GM19455 (cell line): ENCODE results near the gene SERPINA3.

ENCODE experiments used
- ATAC-seq: cut with Tn5 transposase; IDR thresholded peaks from one replicate; pipeline ENCODE4 v1.9.1; 2021; ENCODE audit not compliant: unreplicated experiment

SERPINA3 gene

DNA sequence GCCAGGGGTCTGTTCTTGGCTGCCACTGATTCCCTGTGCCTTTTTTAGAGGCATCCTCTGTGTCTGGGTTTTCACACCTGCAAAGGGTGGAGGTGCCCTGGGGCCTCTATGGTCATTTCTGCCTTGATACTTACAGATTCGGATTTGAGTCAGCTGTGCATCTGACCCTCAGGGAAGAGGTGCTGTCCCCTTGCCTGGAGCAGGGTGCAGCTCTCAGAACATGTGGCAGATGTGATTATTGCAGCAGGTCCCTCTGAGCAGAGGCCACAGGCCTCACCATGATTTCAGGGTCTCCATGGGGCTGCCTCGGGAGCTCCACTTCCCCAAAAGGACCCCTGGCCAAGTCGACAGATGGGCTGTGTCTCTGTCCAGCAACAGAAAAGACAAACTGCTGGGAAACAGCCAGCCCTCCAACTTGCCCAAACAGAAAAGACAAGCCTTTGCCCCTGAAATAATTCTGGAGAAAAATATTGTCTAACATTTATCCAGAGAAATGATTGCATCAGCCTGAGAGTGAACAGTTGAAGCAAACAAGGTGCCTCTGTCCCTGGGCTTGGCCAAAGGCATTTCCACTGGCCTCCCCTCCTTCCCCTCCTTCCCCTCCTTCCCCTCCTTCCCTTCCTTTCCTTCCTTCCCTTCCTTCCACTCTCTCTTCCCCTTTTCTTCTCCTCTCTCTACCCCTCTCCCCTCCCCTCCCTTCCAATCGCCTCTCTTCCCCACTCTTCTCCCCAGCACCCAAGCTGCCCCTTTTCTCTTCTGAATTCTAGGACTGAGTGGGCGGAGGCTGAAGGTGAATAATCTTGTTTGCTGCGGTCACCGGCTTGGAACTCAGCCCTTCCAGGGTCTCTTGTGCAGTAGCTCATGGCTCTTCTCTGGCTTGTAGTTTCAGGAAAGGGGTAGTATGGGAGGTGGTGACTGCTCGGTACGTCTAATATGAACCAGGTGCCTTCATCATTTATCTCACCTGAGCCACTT is 676 bp downstream of the SERPINA3 start:
- ATAC-seq: no peak

DNA sequence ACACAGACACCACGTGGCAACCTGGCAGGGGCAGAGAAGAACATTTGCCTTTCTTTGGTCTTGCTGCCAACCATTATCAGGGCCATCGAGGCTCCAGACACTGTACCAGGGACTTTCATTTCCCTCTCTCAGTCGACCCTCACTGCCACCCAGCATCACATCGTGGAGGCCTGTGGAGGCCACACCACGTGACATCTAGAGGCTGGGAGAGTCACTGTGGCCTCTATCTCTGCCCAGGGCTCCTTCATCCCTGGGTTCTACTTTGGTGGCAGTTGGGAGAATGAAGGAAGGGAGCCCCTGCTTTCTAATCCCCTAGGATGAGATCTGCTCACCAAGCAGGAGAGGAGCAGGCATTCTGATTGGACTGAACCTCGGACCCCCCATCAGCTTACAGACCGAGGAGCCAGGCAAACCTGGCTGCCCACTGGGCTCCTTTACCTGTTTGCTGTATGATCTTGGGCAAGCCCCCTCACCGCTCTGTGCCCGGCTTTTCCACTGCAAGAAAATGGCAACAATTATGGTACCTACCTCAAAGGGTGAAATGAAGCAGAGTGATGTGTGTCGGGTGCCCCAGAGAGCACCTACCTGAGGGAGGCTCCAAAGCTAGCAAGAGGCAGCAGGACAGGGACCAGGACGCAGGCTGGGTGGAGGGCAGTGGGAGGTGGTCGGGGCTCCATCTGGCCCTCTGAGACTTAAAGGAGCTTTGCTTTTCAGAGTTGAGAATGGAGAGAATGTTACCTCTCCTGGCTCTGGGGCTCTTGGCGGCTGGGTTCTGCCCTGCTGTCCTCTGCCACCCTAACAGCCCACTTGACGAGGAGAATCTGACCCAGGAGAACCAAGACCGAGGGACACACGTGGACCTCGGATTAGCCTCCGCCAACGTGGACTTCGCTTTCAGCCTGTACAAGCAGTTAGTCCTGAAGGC is 1.8 kb downstream of the SERPINA3 start:
- ATAC-seq: no peak

DNA sequence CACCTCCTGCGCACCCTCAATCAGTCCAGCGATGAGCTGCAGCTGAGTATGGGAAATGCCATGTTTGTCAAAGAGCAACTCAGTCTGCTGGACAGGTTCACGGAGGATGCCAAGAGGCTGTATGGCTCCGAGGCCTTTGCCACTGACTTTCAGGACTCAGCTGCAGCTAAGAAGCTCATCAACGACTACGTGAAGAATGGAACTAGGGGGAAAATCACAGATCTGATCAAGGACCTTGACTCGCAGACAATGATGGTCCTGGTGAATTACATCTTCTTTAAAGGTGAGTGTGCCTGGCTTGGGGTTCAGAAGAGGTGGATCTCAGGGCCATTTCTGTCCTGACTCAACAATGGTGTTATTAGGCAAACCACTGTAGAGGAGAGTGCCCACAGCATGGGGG is 2.6 kb downstream of the SERPINA3 start:
- no peak for ATAC-seq

DNA sequence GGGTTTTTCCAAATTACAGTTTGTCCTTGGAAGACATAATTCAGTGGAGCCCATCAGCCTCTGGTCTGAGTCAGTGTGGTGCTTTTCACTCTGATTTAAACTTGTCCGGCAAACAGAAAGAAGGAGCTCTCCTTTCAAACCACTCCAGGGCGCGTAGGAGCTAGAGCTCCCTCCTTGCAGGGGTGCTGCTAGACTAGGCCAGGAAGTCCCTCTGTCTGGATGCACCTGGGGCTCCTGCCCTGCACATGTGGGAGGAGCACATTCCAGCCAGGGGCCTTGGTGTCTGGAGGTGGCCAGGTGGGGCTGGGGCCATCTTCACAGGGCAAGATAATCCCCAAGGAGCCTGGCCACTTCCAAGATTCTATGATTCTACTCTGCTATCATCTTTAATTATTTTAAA is 3.1 kb downstream of the SERPINA3 start:
- ATAC-seq: no peak

DNA sequence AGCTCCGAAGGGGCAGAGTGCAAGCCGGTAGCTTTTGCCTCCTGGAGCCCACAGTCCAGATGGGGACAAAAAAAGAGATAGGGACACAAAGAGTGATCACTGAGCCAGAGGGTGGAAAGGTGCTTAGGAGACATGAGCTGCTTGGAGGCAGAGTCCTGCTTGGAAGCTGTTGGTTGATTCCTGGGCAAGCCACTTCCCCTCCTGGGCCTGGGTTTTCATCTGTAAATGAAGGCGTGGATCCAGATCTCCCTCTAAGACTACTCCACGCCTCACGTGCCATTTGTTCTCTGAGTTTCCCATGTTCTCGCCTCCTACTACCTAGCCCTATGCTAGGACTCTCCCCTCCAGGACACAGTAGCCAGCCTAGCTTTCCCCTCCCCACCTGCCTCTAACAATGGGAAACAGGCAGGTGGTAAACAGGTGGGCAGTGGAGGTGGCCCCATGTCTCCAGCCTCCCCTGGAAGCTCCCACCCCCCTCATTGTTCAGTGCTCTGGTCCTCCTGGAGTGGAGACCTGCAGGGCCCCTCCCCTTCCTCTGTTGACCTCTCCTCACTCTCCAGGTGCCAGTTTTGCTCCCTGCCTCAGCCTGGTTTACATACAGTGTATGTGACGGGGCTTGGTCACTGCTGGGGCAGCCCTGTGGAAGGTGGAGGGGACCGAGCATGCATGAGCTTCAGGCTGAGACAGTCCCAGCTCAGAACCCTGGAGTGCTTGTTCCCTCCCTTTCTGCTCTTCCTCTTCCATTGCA is 3.8 kb downstream of the SERPINA3 start:
- no peak for ATAC-seq

DNA sequence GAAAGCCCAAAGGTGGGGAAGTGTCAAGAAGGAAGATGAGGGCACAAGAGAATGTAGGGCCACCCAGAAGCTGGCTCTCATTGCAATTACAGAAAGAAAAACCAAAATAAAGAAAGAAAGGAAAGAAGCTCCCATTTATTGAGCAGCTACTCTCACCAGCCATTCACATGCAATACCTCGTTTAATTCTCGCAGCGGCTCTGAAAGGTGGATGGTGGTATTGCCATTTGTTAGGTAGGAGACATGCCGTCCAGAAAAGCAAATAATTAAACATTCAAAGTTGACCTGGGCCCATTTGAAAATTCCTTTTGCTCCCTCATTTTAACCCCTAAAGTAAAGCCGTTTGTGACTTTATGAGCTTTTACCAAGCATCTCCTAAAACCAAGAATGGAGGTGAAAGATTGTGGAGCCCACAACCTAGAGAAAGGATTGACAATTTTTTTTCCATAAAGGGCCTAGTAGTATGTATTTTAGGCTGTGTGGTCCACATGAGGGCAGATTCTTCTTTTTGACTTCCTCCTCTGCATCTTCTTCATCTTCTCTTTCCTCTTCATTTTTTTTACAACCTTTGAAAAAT is 5.3 kb downstream of the SERPINA3 start:
- ATAC-seq: no peak

DNA sequence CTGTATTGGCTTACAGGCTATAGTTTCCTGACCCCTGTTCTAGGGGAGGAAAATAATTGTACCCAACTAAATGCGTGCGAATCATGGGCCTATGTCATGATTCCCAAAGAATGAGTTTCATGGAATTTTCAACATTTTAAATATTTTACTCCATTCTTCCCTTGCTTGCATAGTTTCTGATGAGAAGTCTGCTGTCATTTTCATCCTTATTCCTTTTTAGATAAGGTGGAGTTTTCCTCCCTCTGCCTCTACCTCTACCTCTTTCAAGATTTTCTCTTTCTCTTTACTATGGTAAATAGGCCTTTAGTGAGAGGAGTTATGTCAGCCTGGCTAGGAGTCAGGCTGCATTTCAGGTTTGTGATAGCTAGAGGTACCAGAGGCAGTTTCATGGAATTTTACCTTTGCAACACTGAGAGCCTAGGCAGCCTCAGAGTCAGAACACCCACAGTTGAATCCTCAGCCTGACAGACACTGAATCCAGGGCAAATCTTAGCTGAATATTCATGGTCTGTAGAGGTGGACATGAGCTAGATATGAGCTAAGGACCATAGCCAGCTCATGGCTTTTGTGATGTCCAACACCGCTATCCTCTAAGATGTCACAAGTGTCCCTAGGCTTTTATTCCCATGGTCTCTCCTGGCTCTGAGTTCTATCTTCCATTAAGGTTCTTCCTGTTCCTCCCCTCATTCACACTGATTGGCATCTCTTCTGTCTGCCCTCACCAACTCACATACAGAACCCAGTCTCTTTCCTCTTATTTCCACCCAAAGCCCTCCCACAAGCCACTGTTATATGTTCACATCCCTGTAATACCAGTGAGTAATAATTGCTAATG is 6.0 kb downstream of the SERPINA3 start:
- ATAC-seq: no peak

DNA sequence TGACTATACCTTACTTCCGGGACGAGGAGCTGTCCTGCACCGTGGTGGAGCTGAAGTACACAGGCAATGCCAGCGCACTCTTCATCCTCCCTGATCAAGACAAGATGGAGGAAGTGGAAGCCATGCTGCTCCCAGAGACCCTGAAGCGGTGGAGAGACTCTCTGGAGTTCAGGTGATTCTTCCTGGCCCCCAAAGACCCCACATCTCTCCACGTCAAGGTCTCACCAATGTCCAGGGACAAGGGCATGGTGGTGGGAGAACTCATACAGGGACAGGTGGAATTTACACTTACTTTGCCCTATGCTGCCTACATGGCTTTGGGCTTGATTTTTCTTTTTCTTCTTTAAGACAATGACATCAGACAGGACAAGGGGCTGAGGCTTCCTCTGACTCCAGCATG is 7.1 kb downstream of the SERPINA3 start:
- no peak for ATAC-seq

DNA sequence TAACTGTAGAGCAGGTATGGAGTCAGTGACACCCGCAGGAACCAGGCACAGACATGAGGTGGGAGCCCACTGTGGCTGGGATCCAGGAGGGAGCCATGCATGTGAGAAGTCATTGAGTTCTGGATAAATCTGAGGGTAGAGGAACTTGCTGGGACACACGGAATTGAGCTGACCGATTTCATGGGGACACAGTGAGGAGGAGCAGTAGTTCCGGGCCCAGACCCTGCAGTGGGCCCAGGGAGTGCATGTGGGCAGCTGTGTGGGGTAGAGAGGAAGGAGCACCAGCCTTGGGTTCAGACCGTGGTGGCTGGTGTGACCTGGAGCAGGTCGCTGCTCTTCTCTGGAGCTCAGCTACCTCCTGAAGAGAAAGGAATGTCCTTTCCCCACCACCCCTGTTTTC is 8.4 kb downstream of the SERPINA3 start:
- no peak for ATAC-seq

DNA sequence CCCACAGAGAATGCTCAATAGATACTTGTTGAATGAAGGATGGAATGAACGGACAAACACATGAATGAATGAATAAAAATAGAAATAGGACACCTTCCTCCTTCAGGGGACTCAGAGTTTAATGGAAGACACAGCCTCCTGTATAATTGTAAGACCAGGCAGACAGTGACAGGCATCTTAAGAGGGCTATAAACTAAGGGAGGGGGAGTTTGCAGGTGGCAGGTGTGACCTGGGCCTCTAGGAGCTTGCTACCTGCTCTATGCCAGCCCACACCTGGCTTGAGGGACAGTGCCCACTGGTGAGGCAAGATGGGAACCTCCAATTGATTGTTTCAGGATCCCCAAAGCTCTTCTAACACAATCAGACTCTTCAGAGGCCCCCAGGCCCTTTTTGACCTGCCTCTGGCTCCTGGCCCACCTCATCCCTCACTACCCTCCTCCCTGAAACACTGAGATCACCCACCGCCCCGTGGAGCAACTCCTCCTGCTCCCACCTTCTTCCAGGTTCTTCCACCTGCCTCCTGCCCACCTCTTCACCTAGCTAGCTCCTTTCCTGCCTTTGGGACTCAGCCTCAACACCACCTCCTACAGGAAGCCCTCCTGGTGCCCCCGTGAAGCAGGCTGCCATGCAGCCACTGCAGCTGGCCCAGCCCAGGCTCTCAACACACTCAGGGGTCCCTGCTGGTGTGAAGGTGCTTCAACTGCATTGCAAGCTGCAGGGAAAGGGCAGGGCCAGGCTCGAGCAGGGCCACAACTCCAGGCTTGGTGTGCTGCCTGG is 9.4 kb downstream of the SERPINA3 start:
- no peak for ATAC-seq

DNA sequence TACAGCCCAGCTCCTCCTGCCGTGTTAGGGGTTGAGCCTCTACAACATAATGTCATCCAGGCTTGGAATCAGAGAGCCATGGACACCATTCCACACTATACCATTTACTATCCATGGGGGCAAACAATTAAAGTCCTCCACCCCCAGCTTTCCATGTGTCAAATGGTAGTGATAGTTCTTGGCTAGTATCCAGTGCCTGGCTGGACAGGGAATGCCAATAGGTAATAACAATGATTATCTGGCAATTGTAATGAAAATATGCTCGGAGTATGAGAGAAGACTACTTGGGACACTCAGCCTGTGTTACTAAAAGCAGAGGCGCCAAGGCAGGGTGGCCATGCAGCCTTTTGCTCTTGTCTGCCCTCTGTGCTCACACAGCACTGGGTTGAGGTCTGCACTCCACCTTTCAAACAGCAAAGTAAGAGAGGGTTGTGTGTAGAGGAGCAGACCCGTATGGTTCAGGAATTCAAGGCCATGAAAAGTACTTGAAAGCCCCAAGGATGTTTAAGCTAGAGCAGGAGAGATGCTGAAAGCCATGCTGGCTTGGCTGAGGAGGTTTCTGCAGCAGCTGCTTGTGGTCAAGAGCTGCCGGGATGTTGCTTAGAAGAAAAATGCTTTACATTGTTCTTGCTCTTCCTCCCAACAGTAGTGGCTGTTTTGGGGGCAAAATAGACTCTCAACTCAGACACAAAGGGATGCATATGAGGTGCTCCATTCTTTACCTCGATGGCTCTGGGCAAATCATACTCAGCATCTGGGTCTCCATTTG is 10.6 kb downstream of the SERPINA3 start:
- no peak for ATAC-seq

DNA sequence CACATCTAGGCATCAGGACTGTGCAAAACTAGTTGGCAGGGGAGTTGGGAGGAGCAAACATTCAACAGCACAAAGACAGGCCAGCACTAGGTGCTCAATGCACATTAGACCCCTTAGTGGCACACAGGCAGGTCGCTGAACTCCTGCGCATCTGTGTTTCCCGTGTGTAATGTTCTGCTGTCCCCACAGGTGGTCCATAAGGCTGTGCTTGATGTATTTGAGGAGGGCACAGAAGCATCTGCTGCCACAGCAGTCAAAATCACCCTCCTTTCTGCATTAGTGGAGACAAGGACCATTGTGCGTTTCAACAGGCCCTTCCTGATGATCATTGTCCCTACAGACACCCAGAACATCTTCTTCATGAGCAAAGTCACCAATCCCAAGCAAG is 11.2 kb downstream of the SERPINA3 start:
- no peak for ATAC-seq

DNA sequence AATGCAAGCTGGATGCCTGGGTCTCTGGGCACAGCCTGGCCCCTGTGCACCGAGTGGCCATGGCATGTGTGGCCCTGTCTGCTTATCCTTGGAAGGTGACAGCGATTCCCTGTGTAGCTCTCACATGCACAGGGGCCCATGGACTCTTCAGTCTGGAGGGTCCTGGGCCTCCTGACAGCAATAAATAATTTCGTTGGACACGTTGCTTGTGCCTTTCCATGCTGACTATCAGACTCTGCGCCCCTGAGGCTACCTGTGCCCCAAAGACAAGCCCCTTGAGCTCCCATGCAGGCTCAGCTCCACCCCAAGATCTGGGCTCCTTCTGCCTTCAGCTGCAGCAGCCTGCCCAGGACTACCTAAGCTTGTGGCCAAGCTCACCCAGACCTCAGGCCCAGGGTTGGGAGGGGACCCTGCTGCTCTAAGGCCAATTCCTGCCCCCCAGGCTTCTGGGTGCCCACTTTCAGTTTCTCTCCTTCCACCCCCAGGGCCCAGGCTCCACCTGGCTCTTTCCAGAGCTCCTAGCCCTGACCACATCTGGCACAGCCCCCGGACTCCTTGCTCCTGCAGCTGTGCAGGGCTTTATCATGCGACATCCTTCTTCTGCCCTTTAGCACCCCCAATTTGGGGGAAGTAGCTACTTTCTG is 11.8 kb downstream of the SERPINA3 start:
- ATAC-seq: no peak

DNA sequence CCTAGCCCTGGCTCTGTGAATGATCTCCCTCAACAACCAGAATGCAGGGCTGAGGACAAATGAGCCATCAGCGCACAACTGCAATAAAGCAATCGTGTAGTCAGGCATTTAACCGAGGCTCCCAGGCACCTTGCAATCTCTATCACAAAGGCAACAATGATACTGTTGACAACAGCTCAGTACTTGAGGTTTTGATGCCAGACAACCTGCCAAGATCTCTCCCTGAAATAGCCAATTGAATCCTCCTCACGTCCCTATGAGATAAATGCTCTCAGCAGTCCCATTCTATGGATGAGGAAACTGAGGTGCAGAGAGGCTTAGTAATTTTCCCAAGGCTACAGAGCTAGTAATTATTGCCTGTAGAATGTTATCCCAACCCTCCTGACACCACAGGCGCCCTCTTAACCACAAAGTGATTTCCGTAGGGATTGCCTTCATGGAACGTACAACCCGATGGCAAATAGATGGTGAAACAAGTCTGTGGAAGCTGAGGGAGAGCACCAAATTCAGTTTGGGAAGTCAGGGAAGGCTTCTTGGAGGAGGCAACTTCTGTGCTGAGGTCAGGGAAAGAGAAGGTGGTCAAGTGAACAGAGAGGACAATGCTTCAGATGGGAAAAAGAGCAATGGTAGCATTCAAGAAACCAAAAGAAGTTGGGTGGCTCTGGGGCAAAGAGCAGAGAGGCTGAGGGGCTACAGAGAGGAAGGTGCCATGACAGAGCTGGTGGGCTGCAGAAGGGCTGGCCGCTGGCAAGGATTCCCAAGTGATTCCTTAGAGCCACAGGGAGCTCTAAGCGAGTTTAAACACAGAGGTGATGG is 12.6 kb downstream of the SERPINA3 start:
- no peak for ATAC-seq

DNA sequence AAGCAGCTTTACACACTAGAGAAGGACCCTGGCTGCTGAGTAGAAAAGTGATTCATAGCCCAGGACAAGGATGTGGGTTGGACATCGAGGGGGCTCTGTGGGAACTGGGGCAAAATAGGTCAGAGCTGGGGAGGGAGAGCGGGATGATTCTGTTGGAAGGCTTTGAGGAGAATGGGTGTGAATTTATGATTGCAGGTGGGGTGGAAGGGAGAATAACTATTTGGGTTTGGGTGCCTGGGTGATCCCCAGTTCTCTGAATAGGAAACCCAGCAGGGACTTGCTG is 13.1 kb downstream of the SERPINA3 start:
- ATAC-seq: no peak

DNA sequence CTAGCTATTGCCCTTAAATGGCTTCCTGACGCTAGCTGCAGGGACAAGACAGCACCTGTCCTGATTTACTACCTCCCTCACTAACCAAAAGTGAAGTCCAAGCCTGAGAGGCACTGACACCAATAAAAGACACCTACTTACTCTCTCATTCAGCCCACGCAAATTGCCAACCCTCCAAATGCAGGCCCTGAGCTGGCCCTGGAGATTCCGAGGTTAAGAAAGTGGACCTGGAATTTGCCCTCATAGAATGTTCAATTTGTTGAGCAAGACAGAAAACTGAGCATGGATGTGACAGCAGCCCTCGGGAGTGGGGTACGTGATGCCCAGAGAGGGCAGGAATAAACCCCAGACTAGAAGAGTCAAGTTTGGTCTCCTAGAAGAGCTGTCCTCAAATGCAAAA is 16.4 kb downstream of the SERPINA3 start:
- ATAC-seq: no peak

DNA sequence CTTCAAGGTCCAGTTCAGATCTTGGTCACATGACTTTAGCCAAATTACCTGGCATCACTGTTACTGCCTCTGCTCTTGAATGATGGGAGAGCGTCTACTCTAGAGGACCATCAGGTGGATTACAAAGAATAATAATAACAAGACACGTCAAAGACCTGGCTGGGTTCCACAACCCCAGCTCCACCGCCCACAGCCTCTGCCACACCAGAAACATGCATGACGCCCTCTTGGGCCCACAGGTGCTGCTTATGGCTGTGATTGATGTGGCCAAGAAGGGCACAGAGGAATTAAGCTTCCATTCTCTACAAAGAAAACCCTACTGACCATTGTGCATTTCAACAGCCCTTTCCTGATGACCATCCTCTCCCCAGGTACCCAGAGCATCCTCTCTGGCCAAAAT is 18.2 kb downstream of the SERPINA3 start:
- ATAC-seq: no peak
